BLaER1 treated with 17β-estradiol and CSF1 and Interleukin-3, amounts not matched to agents 10 nM and 100 nM (cell line): ENCODE data around the gene RIPK4.
A peak's percentile ranks its signal among the peaks of the same experiment; 100 is the strongest.

Experiments used
- H3K27ac ChIP-seq, 11 experiments: shearing (Covaris generic); formaldehyde crosslinking; 2 replicates each; pipeline ENCODE4 v1.8.1; 2022
- H3K27me3 ChIP-seq, 11 experiments: shearing (Covaris generic); formaldehyde crosslinking; 2 replicates each; pipeline ENCODE4 v1.8.1; 2022
- H3K36me3 ChIP-seq, 11 experiments: shearing (Covaris generic); formaldehyde crosslinking; 2 replicates each; pipeline ENCODE4 v1.8.1; 2022
- H3K4me1 ChIP-seq, 10 experiments: shearing (Covaris generic); formaldehyde crosslinking; 2 replicates each; pipeline ENCODE4 v1.8.1; 2022
- H3K4me2 ChIP-seq, 11 experiments: shearing (Covaris generic); formaldehyde crosslinking; 2 replicates each; pipeline ENCODE4 v1.8.1; 2022
- H3K4me3 ChIP-seq, 10 experiments: shearing (Covaris generic); formaldehyde crosslinking; 2 replicates each; pipeline ENCODE4 v1.8.1; 2022
- H3K9ac ChIP-seq, 11 experiments: shearing (Covaris generic); formaldehyde crosslinking; 2 replicates each; pipeline ENCODE4 v1.8.1; 2022
- H3K9me3 ChIP-seq, 11 experiments: shearing (Covaris generic); formaldehyde crosslinking; replicated peaks in 1 of 11; 2 replicates each; pipeline ENCODE4 v1.8.1; 2022
- H4K20me1 ChIP-seq, 11 experiments: shearing (Covaris generic); formaldehyde crosslinking; 2 replicates each; pipeline ENCODE4 v1.8.1; 2022
- Cebpa-rat ChIP-seq, 11 experiments: shearing (Covaris generic); IDR thresholded peaks; 2 replicates each; pipeline ENCODE4 v1.8.1; 2022

RIPK4 gene

DNA sequence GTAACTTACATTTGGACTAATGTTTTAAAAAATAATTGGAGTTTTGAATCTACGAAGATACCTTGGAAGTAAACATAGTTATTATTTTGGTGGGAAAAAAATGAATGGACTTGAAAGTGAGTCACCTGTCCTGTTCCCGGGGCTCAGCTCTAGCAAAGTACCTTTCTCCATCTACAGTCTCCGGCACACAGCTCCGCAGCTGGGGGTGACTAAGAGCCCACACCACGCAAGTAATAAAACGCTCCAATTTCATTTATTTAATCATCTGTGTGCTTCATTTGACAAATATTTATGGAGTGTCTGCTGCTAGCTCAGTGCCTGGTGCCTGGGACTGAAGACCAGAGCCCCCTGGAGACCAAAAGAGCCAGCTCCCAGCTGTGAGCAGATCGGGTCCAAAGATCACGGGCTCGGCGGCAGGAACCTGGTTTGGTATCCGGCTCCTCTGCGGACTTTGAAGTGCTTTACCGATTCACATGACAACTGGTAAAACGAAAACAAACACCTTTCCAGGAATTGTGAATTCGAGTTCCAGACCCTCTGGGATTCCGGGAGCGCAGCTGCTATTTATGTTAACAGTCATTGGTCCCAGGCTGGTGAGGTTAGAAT is 1.7 kb upstream of the RIPK4 start:
- Histone ChIP-seq H3K4me2 (peak overlapping the region; percentile 58 to 82 (median 74)), H3K4me3 (peak overlapping the region in 8 of 10 experiments; percentile 1 to 45 (median 25); a peak in 12 of 20 replicates), H3K9me3 (peaks cover 0 to 15% (median 11%) of the 10 kb centered on the region in 11 experiments; a peak in 14 of 22 replicates), H4K20me1 (peaks cover 0 to 34% (median 5%) of the 10 kb centered on the region in 11 experiments; a peak in 8 of 22 replicates), H3K9ac (no peak overlapping the region), H3K27me3 (peaks cover 66 to 78% (median 73%) of the 10 kb centered on the region in 11 experiments), H3K36me3 (no peaks in the 10 kb centered on the region), H3K4me1 (peaks cover 13 to 19% (median 17%) of the 10 kb centered on the region in 10 experiments), H3K27ac (no peak overlapping the region)
- no peak for TF ChIP-seq Cebpa-rat (IDR thresholded peaks at IDR 0.05)

DNA sequence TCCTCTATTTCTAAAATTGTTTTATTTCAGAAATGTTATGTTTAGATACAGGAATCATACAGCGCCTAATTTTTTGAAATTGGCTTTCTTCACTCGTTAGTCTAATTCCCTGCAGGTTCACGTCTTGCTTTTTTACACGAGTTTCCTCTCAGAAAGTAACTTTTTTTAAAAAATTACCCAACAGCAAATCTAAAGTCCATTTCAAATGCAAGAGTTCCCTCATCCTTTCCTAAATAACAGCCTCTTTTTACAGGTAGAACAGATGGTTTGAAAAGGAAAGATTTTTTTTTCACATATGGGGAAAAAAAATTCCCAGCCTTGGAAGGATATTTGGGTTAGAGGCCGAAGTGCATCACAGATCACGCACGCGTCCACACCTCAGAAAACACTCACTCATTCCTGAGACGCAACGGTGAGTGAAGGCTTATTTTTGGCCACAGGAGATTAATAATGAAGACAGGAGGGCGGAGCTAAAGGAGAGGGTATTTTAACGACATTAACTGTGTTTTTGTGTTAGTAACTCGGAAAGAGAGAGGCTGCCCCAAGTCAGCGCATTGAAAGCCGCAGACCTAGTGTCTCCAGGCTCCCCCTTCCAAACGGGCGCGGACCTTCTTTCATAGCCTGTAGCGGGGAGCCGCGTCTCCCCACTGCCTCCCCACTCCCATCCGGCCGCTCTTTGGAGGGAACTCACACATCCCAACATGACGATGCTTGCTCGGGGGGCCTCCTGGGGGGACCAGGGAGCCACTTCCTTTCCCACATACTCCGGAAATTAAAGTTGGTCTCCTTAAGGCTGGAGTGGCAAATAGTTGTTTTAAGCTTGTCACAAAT is 969 bp upstream of the RIPK4 start:
- Histone ChIP-seq H3K4me2 (peak overlapping the region; percentile 58 to 82 (median 74)), H3K4me3 (peak overlapping the region in 6 of 10 experiments; percentile 7 to 45 (median 28); a peak in 8 of 20 replicates), H3K9me3 (peaks cover 0 to 15% (median 11%) of the 10 kb centered on the region in 11 experiments; a peak in 14 of 22 replicates), H3K27me3 (peaks cover 74 to 85% (median 80%) of the 10 kb centered on the region in 11 experiments), H3K9ac (no peak overlapping the region), H4K20me1 (peaks cover 0 to 34% (median 5%) of the 10 kb centered on the region in 11 experiments; a peak in 8 of 22 replicates), H3K4me1 (peaks cover 13 to 19% (median 17%) of the 10 kb centered on the region in 10 experiments), H3K27ac (no peak overlapping the region), H3K36me3 (no peaks in the 10 kb centered on the region)
- TF ChIP-seq Cebpa-rat (IDR thresholded peaks at IDR 0.05), result no peak

GRCh38 chr21:41765973-41766882 is 624 bp downstream of the RIPK4 start:
- H4K20me1 ChIP-seq, result peaks cover 0 to 34% (median 5%) of the 10 kb centered on the region in 11 experiments; a peak in 8 of 22 replicates
- peaks cover 13 to 26% (median 18%) of the 10 kb centered on the region in 10 experiments for H3K4me1 ChIP-seq
- no peak overlapping the region for H3K9ac ChIP-seq
- H3K4me3 ChIP-seq, result no peak overlapping the region
- H3K27ac ChIP-seq, result no peak overlapping the region
- H3K27me3 ChIP-seq, result peaks cover 89 to 100% (median 96%) of the 10 kb centered on the region in 11 experiments
- no peak for TF ChIP-seq Cebpa-rat (IDR thresholded peaks at IDR 0.05)
- no peak overlapping the region for H3K4me2 ChIP-seq
- H3K9me3 ChIP-seq, result peaks cover 0 to 15% (median 11%) of the 10 kb centered on the region in 11 experiments; a peak in 14 of 22 replicates
- no peaks in the 10 kb centered on the region for H3K36me3 ChIP-seq

DNA sequence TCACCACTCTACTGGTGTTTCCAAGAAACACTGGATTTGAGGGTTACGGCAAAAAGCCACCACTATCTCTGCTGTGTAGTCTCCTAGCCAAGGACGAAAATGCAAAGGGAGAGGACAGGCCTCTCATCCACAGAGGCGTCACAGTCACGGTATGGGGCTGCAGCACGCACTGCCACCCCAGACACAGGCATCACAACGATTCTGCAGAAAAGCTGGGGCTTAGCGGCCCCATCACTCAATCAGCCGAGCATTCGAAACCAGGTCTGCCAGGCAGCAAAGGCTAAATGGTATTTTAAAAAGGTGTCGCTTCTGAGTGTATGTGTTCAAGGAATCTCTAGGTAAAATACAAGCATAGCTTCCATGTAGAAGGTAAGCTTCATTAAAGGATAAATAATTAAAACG is 1.4 kb downstream of the RIPK4 start:
- Histone ChIP-seq H3K4me2 (no peak overlapping the region), H3K9me3 (peaks cover 0 to 15% (median 11%) of the 10 kb centered on the region in 11 experiments; a peak in 14 of 22 replicates), H3K27ac (no peak overlapping the region), H4K20me1 (peaks cover 0 to 28% (median 5%) of the 10 kb centered on the region in 11 experiments; a peak in 8 of 22 replicates), H3K36me3 (no peaks in the 10 kb centered on the region), H3K9ac (no peak overlapping the region), H3K27me3 (peaks cover 96 to 100% (median 100%) of the 10 kb centered on the region in 11 experiments), H3K4me1 (peaks cover 13 to 32% (median 18%) of the 10 kb centered on the region in 10 experiments), H3K4me3 (no peak overlapping the region)
- TF ChIP-seq Cebpa-rat (IDR thresholded peaks at IDR 0.05), result no peak

GRCh38 chr21:41764558-41765419 is 2.1 kb downstream of the RIPK4 start:
- H3K4me2 ChIP-seq, result no peak overlapping the region
- no peak overlapping the region for H3K4me3 ChIP-seq
- no peak overlapping the region for H3K9ac ChIP-seq
- peaks cover 0 to 15% (median 11%) of the 10 kb centered on the region in 11 experiments; a peak in 14 of 22 replicates for H3K9me3 ChIP-seq
- H4K20me1 ChIP-seq, result peaks cover 0 to 28% (median 5%) of the 10 kb centered on the region in 11 experiments; a peak in 8 of 22 replicates
- H3K4me1 ChIP-seq, result peaks cover 13 to 32% (median 18%) of the 10 kb centered on the region in 10 experiments
- H3K27ac ChIP-seq, result no peak overlapping the region
- H3K27me3 ChIP-seq, result peaks cover 97 to 100% (median 100%) of the 10 kb centered on the region in 11 experiments
- H3K36me3 ChIP-seq, result no peaks in the 10 kb centered on the region
- TF ChIP-seq Cebpa-rat (IDR thresholded peaks at IDR 0.05), result no peak

DNA sequence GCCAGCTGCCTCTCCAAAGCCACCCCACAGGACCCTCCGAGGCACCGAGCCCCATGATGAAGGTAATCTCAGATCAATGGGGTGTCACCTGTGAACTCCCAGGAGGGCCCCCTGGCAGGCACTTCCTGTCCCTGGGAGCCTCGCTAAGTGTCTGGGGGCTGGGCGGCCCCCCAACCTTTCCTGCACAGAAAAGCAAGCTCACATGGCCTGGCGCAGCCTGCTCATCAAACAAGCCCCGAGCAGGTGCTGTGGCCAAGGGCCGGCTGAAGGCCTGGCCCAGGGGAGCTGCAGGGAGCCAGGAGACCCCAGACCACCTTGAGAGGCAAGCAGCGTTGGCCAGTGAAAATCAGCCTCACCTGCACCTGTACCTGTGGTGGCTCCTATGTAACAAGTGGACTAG is 2.9 kb downstream of the RIPK4 start:
- no peak for TF ChIP-seq Cebpa-rat (IDR thresholded peaks at IDR 0.05)
- Histone ChIP-seq H3K9ac (no peak overlapping the region), H3K36me3 (no peaks in the 10 kb centered on the region), H3K27ac (no peak overlapping the region), H3K27me3 (peaks cover 90 to 99% (median 94%) of the 10 kb centered on the region in 11 experiments), H3K9me3 (peaks cover 0 to 15% (median 11%) of the 10 kb centered on the region in 11 experiments; a peak in 14 of 22 replicates), H4K20me1 (peaks cover 0 to 28% (median 5%) of the 10 kb centered on the region in 11 experiments; a peak in 7 of 22 replicates), H3K4me1 (peaks cover 13 to 32% (median 18%) of the 10 kb centered on the region in 10 experiments), H3K4me2 (no peak overlapping the region), H3K4me3 (no peak overlapping the region)

- Histone ChIP-seq H3K9me3 (peaks cover 0 to 15% (median 11%) of the 10 kb centered on the region in 11 experiments; a peak in 14 of 22 replicates), H3K27me3 (peaks cover 84 to 94% (median 89%) of the 10 kb centered on the region in 11 experiments), H3K4me3 (no peak overlapping the region), H4K20me1 (peaks cover 0 to 27% (median 5%) of the 10 kb centered on the region in 11 experiments; a peak in 7 of 22 replicates), H3K36me3 (no peaks in the 10 kb centered on the region), H3K9ac (no peak overlapping the region), H3K27ac (no peak overlapping the region), H3K4me1 (peaks cover 8 to 27% (median 13%) of the 10 kb centered on the region in 10 experiments), H3K4me2 (no peak overlapping the region)
- TF ChIP-seq Cebpa-rat (IDR thresholded peaks at IDR 0.05), result no peak
These were observed 3.4 kb downstream of the RIPK4 start for GRCh38 chr21:41763398-41763931.
